IMR-90 (cell line): ENCODE results near the gene IRS2. TPM values are rescaled to one million over a fixed set of nuclear protein-coding genes. Genes with fewer than 3 reads are reported as not detected.

Experiments
- ATAC-seq: fragments of 200-7000 bp; cut with Tn5 transposase; 2 replicates; pipeline ENCODE4 v1.9.1; 2020; ENCODE audit warnings: low read depth, mild to moderate bottlenecking, moderate library complexity
- BruUV-seq: library from RNA; stranded (reverse); fragments of 400-500 nt; replicated peaks from 2 replicates; lab custom pipeline; 2021; lab: Mats Ljungman, UMichigan
- CTCF ChIA-PET: fragments of 300-600 bp; formaldehyde crosslinking; extraction: SDS; loops from one replicate; lab custom pipeline; 2021; ENCODE audit warnings: antibody characterized with exemption; lab: Yijun Ruan, JAX
- POLR2A ChIA-PET: fragments of 300-600 bp; sonication (Branson Sonifier 250); formaldehyde crosslinking; loops from one replicate; lab custom pipeline; 2022; ENCODE audit warnings: antibody characterized with exemption; ENCODE audit not compliant: unreplicated experiment; lab: Charles Lee
- DNase-seq: peaks from one replicate; pipeline ENCODE4 v3.0.0; 2013
- H2AFZ ChIP-seq: replicated peaks from 2 replicates; pipeline ENCODE3; 2013; ENCODE audit warnings: low read length, mild to moderate bottlenecking; ENCODE audit not compliant: poor library complexity
- H2AK5ac ChIP-seq: 2 replicates; pipeline ENCODE4 v1.6.1; 2013; ENCODE audit warnings: low read depth, low read length, inconsistent platforms
- H2AK9ac ChIP-seq: replicated peaks from 2 replicates; pipeline ENCODE3; 2013; ENCODE audit warnings: mild to moderate bottlenecking, low read depth, low read length, moderate library complexity; ENCODE audit not compliant: poor library complexity
- H2BK120ac ChIP-seq: 2 replicates; pipeline ENCODE4 v1.6.1; 2013; ENCODE audit warnings: low read depth, low read length, inconsistent platforms
- H2BK15ac ChIP-seq: 3 replicates; pipeline ENCODE4 v1.6.1; 2013; ENCODE audit warnings: low read depth, low read length, inconsistent platforms
- H2BK20ac ChIP-seq: 2 replicates; pipeline ENCODE4 v1.6.1; 2013; ENCODE audit warnings: low read depth, mild to moderate bottlenecking, inconsistent platforms, low read length, moderate library complexity
- H2BK5ac ChIP-seq: 2 replicates; pipeline ENCODE4 v1.6.1; 2013; ENCODE audit warnings: mild to moderate bottlenecking, low read depth, low read length, inconsistent platforms; ENCODE audit not compliant: poor library complexity, severe bottlenecking
- H3K14ac ChIP-seq: replicated peaks from 2 replicates; pipeline ENCODE4 v1.6.1; 2013; ENCODE audit warnings: low read depth, low read length, inconsistent platforms
- H3K18ac ChIP-seq: 2 replicates; pipeline ENCODE4 v1.6.1; 2013; ENCODE audit warnings: low read depth, low read length, control low read depth
- H3K23ac ChIP-seq: 2 replicates; pipeline ENCODE4 v1.6.1; 2013; ENCODE audit warnings: low read depth, low read length, inconsistent platforms
- H3K27ac ChIP-seq: 2 replicates; pipeline ENCODE4 v1.5.1; 2013; ENCODE audit warnings: mild to moderate bottlenecking, control low read depth, low read length; ENCODE audit not compliant: insufficient read depth
- H3K27me3 ChIP-seq: 2 replicates; pipeline ENCODE4 v1.6.1; 2013; ENCODE audit warnings: low read length; ENCODE audit not compliant: control insufficient read depth, insufficient read depth
- H3K36me3 ChIP-seq: 2 replicates; pipeline ENCODE4 v1.6.1; 2013; ENCODE audit warnings: low read length, mixed read lengths; ENCODE audit not compliant: control insufficient read depth, insufficient read depth
- H3K4ac ChIP-seq: 2 replicates; pipeline ENCODE4 v1.6.1; 2013; ENCODE audit warnings: low read depth, low read length, inconsistent platforms
- H3K4me1 ChIP-seq: 2 replicates; pipeline ENCODE4 v1.6.1; 2013; ENCODE audit warnings: low read length, mixed read lengths; ENCODE audit not compliant: control insufficient read depth, insufficient read depth
- H3K4me2 ChIP-seq: 2 replicates; pipeline ENCODE4 v1.6.1; 2013; ENCODE audit warnings: low read depth, mild to moderate bottlenecking, control low read depth, low read length, moderate library complexity
- H3K4me3 ChIP-seq: 2 replicates; pipeline ENCODE4 v1.5.1; 2013; ENCODE audit warnings: low read depth, mild to moderate bottlenecking, control low read depth, low read length, moderate library complexity; ENCODE audit not compliant: insufficient read depth
- H3K56ac ChIP-seq: 2 replicates; pipeline ENCODE4 v1.6.1; 2013; ENCODE audit warnings: low read length, inconsistent platforms; ENCODE audit not compliant: insufficient read depth; ENCODE audit errors: extremely low read depth
- H3K79me1 ChIP-seq, 2 experiments: 2 replicates each; pipeline ENCODE4 v1.6.1; 2013; ENCODE audit warnings: low read length in 2 of 2, inconsistent platforms in 1 of 2, low read depth in 1 of 2
- H3K9ac ChIP-seq: 2 replicates; pipeline ENCODE4 v1.6.1; 2013; ENCODE audit warnings: low read depth, low read length, control low read depth
- H3K9me1 ChIP-seq: 2 replicates; pipeline ENCODE4 v1.6.1; 2013; ENCODE audit warnings: low read length, inconsistent platforms; ENCODE audit not compliant: insufficient read depth
- H3K9me3 ChIP-seq: 2 replicates; pipeline ENCODE4 v1.6.1; 2013; ENCODE audit warnings: low read length; ENCODE audit not compliant: control insufficient read depth, insufficient read depth
- H4K20me1 ChIP-seq: 2 replicates; pipeline ENCODE4 v1.6.1; 2013; ENCODE audit warnings: low read length, inconsistent platforms; ENCODE audit not compliant: insufficient read depth
- H4K5ac ChIP-seq: 2 replicates; pipeline ENCODE4 v1.6.1; 2013; ENCODE audit warnings: mild to moderate bottlenecking, low read depth, low read length, control low read depth
- H4K8ac ChIP-seq, 2 experiments: 2 replicates each; pipeline ENCODE4 v1.6.1; 2013; ENCODE audit warnings: low read depth in 2 of 2, low read length in 2 of 2, control low read depth in 1 of 2, inconsistent platforms in 1 of 2
- H4K91ac ChIP-seq: 2 replicates; pipeline ENCODE4 v1.6.1; 2013; ENCODE audit warnings: low read depth, low read length, inconsistent platforms; ENCODE audit not compliant: insufficient read depth
- BHLHE40 ChIP-seq: fragments of 150-350 bp; IDR thresholded peaks from 2 replicates; pipeline ENCODE4 v1.6.1; 2016; ENCODE audit warnings: mild to moderate bottlenecking, low read depth, low read length
- CEBPB ChIP-seq: IDR thresholded peaks from 2 replicates; pipeline ENCODE4 v1.6.1; 2012; ENCODE audit warnings: low read depth, low read length, improper control_type of control experiment
- CHD1 ChIP-seq: IDR thresholded peaks from 2 replicates; pipeline ENCODE4 v1.6.1; 2012; ENCODE audit warnings: low read depth, low read length, improper control_type of control experiment
- ELK1 ChIP-seq: fragments of 150-350 bp; IDR thresholded peaks from 2 replicates; pipeline ENCODE4 v1.6.1; 2016; ENCODE audit warnings: low read depth, mild to moderate bottlenecking, low read length, moderate library complexity, borderline replicate concordance
- MAZ ChIP-seq: IDR thresholded peaks from 2 replicates; pipeline ENCODE4 v1.6.1; 2012; ENCODE audit warnings: low read depth, mild to moderate bottlenecking, low read length, improper control_type of control experiment, moderate library complexity, borderline replicate concordance
- NFE2L2 ChIP-seq: fragments of 150-350 bp; IDR thresholded peaks from 2 replicates; pipeline ENCODE4 v1.6.1; 2016; ENCODE audit warnings: low read depth, mild to moderate bottlenecking, low read length
- POLR2A ChIP-seq: IDR thresholded peaks from 2 replicates; pipeline ENCODE4 v1.6.1; 2012; ENCODE audit warnings: mild to moderate bottlenecking, low read depth, low read length
- RAD21 ChIP-seq: IDR thresholded peaks from 2 replicates; pipeline ENCODE4 v1.6.1; 2012; ENCODE audit warnings: low read length, improper control_type of control experiment
- RFX5 ChIP-seq: IDR thresholded peaks from 2 replicates; pipeline ENCODE4 v1.8.0; 2012; ENCODE audit warnings: low read depth, mild to moderate bottlenecking, low read length, moderate library complexity
- USF2 ChIP-seq: fragments of 150-350 bp; IDR thresholded peaks from 2 replicates; pipeline ENCODE4 v1.6.1; 2017; ENCODE audit warnings: mild to moderate bottlenecking, antibody characterized with exemption, low read length, low read depth
- WGBS, 2 experiments: methylation state at CpG; one replicate each; pipeline versions ENCODE4 v1.1.5 to v1.1.7; 2013; ENCODE audit warnings: missing lambda C conversion rate in 2 of 2; ENCODE audit not compliant: insufficient read length in 1 of 2; ENCODE audit errors: extremely low coverage in 2 of 2; 5-methylcytosine and 5-hydroxymethylcytosine counted together
- dilution Hi-C: fragments of 300-500 bp; cut with HindIII; formaldehyde crosslinking; loops from one replicate; pipeline ENCODE4 v1.14.3; 2018; ENCODE audit warnings: low sequenced_read_pairs; ENCODE audit not compliant: unreplicated experiment
- in situ Hi-C: fragments of 300-500 bp; cut with MboI; formaldehyde crosslinking; loops from 3 replicates; pipeline ENCODE4 v1.14.3; 2019; ENCODE audit warnings: low sequenced_read_pairs, inconsistent platforms, mixed read lengths
- intact Hi-C: fragments of 100-400 bp; cut with micrococcal nuclease; formaldehyde crosslinking; loops from 2 replicates; pipeline ENCODE4 v1.10.0; 2022
- polyA plus RNA-seq, 3 experiments: library from polyadenylated mRNA; depleted of rRNA; stranded (reverse); fragments of >200 nt; gene quantifications; 2 replicates each; pipeline ENCODE4 v1.2.3, GENCODE V29; 2012; ENCODE audit warnings: low replicate concordance in 1 of 3
- total RNA-seq: library from RNA; depleted of rRNA; stranded (reverse); fragments of >200 nt; gene quantifications from 2 replicates; pipeline ENCODE4 v1.2.3, GENCODE V29; 2012

IRS2 gene
- total and polyA plus RNA-seq, 2 of the 4 experiments (the other 2 are of a cell fraction): 0.36 to 1.4 TPM

GRCh38 chr13:109745702-109746101, 40.7 kb downstream of the IRS2 start:
- Histone ChIP-seq H3K4ac (no peak overlapping the region), H3K4me3 (no peak overlapping the region), H2AK9ac (no peak overlapping the region), H2BK120ac (no peak overlapping the region), H3K14ac (no peak overlapping the region), H3K9ac (no peak overlapping the region), H2BK5ac (no peak overlapping the region), H2BK15ac (no peak overlapping the region), H2AK5ac (no peak overlapping the region), H2BK20ac (no peak overlapping the region), H3K36me3 (no peaks in the 10 kb centered on the region), H4K8ac (no peak overlapping the region), H3K79me1 (no peaks in the 10 kb centered on the region), H4K5ac (no peak overlapping the region), H4K20me1 (0 out of 2 replicates have a peak, but pooled peaks cover 3% of the 10 kb centered on the region), H4K91ac (no peak overlapping the region), H3K56ac (no peak overlapping the region), H3K4me2 (no peak overlapping the region), H3K27ac (no peak overlapping the region), H3K23ac (no peak overlapping the region), H3K4me1 (peaks cover 3% of the 10 kb centered on the region; the same call in 1 of the 2 replicates), H2AFZ (no peak overlapping the region), H3K27me3 (peaks cover 22% of the 10 kb centered on the region), H3K9me1 (no peaks in the 10 kb centered on the region), H3K18ac (no peak overlapping the region), H3K9me3 (no peaks in the 10 kb centered on the region)
- intact Hi-C loops (loop anchor here (10.0 kb wide), 1 partner anchor 491 kb away; no protein-coding TSS in a partner anchor), dilution Hi-C loops (no loop called here), in situ Hi-C loops (no loop called here)
- POLR2A ChIA-PET: no interaction called here
- TF ChIP-seq CEBPB (no peak), RFX5 (no peak), POLR2A (no peak), RAD21 (no peak), BHLHE40 (no peak), NFE2L2 (no peak), MAZ (no peak), CHD1 (no peak), ELK1 (no peak), USF2 (no peak)
- no TSS peak for BruUV-seq
- no peak for ATAC-seq
- no peak for DNase-seq
- 94% methylated on average over 12 of the region's 15 CpGs; no CpG with 5 or more reads in 1 of the 2 experiments for WGBS, 2 experiments
- CTCF ChIA-PET: no interaction called here
